Astrocyte (in vitro differentiated cells and primary cell): ENCODE measurements around the gene EFCAB6. TPM values are rescaled to one million over a fixed set of nuclear protein-coding genes. Genes with fewer than 3 reads are reported as not detected.

ENCODE experiments used
- DNase-seq: peaks from one replicate; pipeline ENCODE4 v3.0.0-alpha.2; 2010; ENCODE audit warnings: low read depth
- FAIRE-seq: peaks from 2 replicates; lab custom pipeline; 2011; peaks lifted over from hg19 to GRCh38; lab: Jason Lieb, UNC
- H2AFZ ChIP-seq: 2 replicates; pipeline ENCODE4 v1.6.0; 2012; ENCODE audit warnings: low read depth, low read length, inconsistent platforms
- H3K27ac ChIP-seq: 2 replicates; pipeline ENCODE4 v1.5.1; 2011; ENCODE audit warnings: low read depth, low read length, inconsistent platforms
- H3K27me3 ChIP-seq: 2 replicates; pipeline ENCODE4 v1.6.0; 2011; ENCODE audit warnings: low read length, inconsistent platforms; ENCODE audit not compliant: insufficient read depth
- H3K36me3 ChIP-seq: 2 replicates; pipeline ENCODE4 v1.5.1; 2011; ENCODE audit warnings: low read length, inconsistent platforms; ENCODE audit not compliant: insufficient read depth
- H3K4me1 ChIP-seq: 2 replicates; pipeline ENCODE4 v1.5.1; 2011; ENCODE audit warnings: low read length, inconsistent platforms; ENCODE audit not compliant: insufficient read depth
- H3K4me2 ChIP-seq: 2 replicates; pipeline ENCODE4 v1.6.0; 2012; ENCODE audit warnings: low read length, inconsistent platforms
- H3K4me3 ChIP-seq: 2 replicates; pipeline ENCODE4 v1.5.1; 2011; ENCODE audit warnings: low read depth, mild to moderate bottlenecking, low read length, inconsistent platforms; ENCODE audit not compliant: insufficient read depth
- H3K79me2 ChIP-seq: 2 replicates; pipeline ENCODE4 v1.6.0; 2012; ENCODE audit warnings: mild to moderate bottlenecking, low read length, inconsistent platforms; ENCODE audit not compliant: insufficient read depth
- H3K9ac ChIP-seq: 2 replicates; pipeline ENCODE4 v1.6.0; 2012; ENCODE audit warnings: mild to moderate bottlenecking, low read length, inconsistent platforms
- H3K9me3 ChIP-seq: 2 replicates; pipeline ENCODE4 v1.5.1; 2012; ENCODE audit warnings: low read depth, mild to moderate bottlenecking, low read length, inconsistent platforms; ENCODE audit not compliant: insufficient read depth
- H4K20me1 ChIP-seq: 2 replicates; pipeline ENCODE4 v1.6.0; 2012; ENCODE audit warnings: low read length, inconsistent platforms; ENCODE audit not compliant: insufficient read depth
- H3K27ac Mint-ChIP-seq: one replicate; pipeline ENCODE4 v1.8.0; 2021; ENCODE audit warnings: mild to moderate bottlenecking, mixed read lengths; ENCODE audit not compliant: unreplicated experiment
- H3K27me3 Mint-ChIP-seq: one replicate; pipeline ENCODE4 v1.8.0; 2021; ENCODE audit warnings: low read depth, mixed read lengths; ENCODE audit not compliant: unreplicated experiment
- H3K36me3 Mint-ChIP-seq: one replicate; pipeline ENCODE4 v1.8.0; 2021; ENCODE audit warnings: low read depth, mixed read lengths; ENCODE audit not compliant: unreplicated experiment
- H3K4me1 Mint-ChIP-seq: one replicate; pipeline ENCODE4 v1.8.0; 2021; ENCODE audit warnings: low read depth, mixed read lengths; ENCODE audit not compliant: unreplicated experiment
- H3K4me3 Mint-ChIP-seq: one replicate; pipeline ENCODE4 v1.8.0; 2021; ENCODE audit warnings: mild to moderate bottlenecking, moderate library complexity, mixed read lengths; ENCODE audit not compliant: unreplicated experiment
- H3K9me3 Mint-ChIP-seq: one replicate; pipeline ENCODE4 v1.8.0; 2021; ENCODE audit warnings: mild to moderate bottlenecking, mixed read lengths; ENCODE audit not compliant: unreplicated experiment
- EZH2 ChIP-seq: IDR thresholded peaks from 2 replicates; pipeline ENCODE4 v1.6.1; 2012; ENCODE audit warnings: mild to moderate bottlenecking, low read length, inconsistent platforms; ENCODE audit not compliant: insufficient read depth
- total RNA-seq: library from RNA; stranded (reverse); gene quantifications from 2 replicates; pipeline ENCODE4 v1.2.1, GENCODE V29; 2021
- TF ChIP-seq, protein P1 (sequence below): IDR thresholded peaks from 2 replicates; pipeline ENCODE4 v1.5.1; 2011; ENCODE audit warnings: low read depth, mild to moderate bottlenecking, inconsistent platforms, low read length, moderate library complexity; ENCODE audit not compliant: insufficient read depth

The EFCAB6 gene
- total RNA-seq, 1 donor from 2014 or later: 1.2 TPM

DNA sequence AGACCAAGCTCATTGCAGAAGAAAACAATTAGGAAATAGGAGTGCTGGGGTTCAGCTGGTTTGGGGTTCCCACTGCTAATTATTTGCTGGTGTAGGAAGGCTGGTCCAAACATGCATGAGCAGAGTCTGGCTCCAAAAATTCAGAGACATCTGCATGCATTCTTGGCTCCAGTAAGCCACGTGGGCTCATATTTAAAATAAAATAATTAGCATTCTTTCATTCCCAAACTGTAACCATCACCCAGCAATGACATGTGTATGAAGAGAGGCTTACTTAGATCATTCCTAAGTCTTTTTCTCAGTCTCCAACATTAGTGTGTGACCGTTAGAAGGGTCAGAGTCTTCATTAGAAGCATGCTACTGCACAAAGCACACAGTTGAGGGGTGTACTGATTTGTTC lies 58.4 kb downstream of the EFCAB6 start:
- Histone ChIP-seq H3K36me3 (no peaks in the 10 kb centered on the region), H4K20me1 (no peaks in the 10 kb centered on the region), H3K4me1 (no peaks in the 10 kb centered on the region), H3K9me3 (no peaks in the 10 kb centered on the region), H3K27me3 (peaks cover 6% of the 10 kb centered on the region), H3K9ac (no peak overlapping the region), H3K79me2 (no peaks in the 10 kb centered on the region), H2AFZ (no peak overlapping the region), H3K4me3 (no peak overlapping the region), H3K27ac (no peak overlapping the region), H3K4me2 (no peak overlapping the region)
- no peaks in the 10 kb centered on the region for H3K4me1 Mint-ChIP-seq
- TF ChIP-seq, protein P1, sequence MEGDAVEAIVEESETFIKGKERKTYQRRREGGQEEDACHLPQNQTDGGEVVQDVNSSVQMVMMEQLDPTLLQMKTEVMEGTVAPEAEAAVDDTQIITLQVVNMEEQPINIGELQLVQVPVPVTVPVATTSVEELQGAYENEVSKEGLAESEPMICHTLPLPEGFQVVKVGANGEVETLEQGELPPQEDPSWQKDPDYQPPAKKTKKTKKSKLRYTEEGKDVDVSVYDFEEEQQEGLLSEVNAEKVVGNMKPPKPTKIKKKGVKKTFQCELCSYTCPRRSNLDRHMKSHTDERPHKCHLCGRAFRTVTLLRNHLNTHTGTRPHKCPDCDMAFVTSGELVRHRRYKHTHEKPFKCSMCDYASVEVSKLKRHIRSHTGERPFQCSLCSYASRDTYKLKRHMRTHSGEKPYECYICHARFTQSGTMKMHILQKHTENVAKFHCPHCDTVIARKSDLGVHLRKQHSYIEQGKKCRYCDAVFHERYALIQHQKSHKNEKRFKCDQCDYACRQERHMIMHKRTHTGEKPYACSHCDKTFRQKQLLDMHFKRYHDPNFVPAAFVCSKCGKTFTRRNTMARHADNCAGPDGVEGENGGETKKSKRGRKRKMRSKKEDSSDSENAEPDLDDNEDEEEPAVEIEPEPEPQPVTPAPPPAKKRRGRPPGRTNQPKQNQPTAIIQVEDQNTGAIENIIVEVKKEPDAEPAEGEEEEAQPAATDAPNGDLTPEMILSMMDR: no peak
- no peak for TF ChIP-seq EZH2
- H3K27ac Mint-ChIP-seq: no peak overlapping the region
- DNase-seq (no peak), FAIRE-seq (no peak)
- H3K9me3 Mint-ChIP-seq: no peaks in the 10 kb centered on the region
- H3K4me3 Mint-ChIP-seq: no peak overlapping the region
- no peaks in the 10 kb centered on the region for H3K36me3 Mint-ChIP-seq
- H3K27me3 Mint-ChIP-seq: peaks cover 26% of the 10 kb centered on the region

DNA sequence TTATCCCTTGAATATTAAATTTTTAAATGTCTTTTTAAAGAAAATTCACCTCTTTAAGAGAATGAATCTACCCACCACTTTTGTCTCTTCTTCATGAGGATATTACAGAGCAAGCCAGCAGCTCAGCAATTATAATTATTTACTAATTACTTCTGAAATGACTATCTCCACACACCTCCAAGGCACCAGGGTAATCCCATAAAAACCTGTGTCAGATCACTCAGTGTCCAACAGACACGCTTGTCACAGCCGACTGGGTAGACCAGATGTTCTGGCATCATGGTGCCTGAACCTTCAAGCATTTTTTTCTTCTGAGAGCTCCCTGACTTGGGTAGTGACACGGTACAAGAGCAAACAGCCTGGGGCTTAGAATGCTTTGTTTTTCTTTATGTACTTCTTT lies 61.4 kb downstream of the EFCAB6 start:
- Mint-ChIP-seq H3K4me3 (no peak overlapping the region), H3K36me3 (no peaks in the 10 kb centered on the region), H3K27me3 (peaks cover 37% of the 10 kb centered on the region), H3K27ac (no peak overlapping the region), H3K9me3 (no peaks in the 10 kb centered on the region), H3K4me1 (no peaks in the 10 kb centered on the region)
- Histone ChIP-seq H3K9me3 (no peaks in the 10 kb centered on the region), H2AFZ (no peak overlapping the region), H4K20me1 (no peaks in the 10 kb centered on the region), H3K4me3 (no peak overlapping the region), H3K4me2 (no peak overlapping the region), H3K27ac (no peak overlapping the region), H3K36me3 (no peaks in the 10 kb centered on the region), H3K79me2 (no peaks in the 10 kb centered on the region), H3K4me1 (no peaks in the 10 kb centered on the region), H3K27me3 (peaks cover 12% of the 10 kb centered on the region), H3K9ac (no peak overlapping the region)
- DNase-seq: no peak
- no peak for FAIRE-seq
- TF ChIP-seq, protein P1: no peak
- TF ChIP-seq EZH2: no peak

DNA sequence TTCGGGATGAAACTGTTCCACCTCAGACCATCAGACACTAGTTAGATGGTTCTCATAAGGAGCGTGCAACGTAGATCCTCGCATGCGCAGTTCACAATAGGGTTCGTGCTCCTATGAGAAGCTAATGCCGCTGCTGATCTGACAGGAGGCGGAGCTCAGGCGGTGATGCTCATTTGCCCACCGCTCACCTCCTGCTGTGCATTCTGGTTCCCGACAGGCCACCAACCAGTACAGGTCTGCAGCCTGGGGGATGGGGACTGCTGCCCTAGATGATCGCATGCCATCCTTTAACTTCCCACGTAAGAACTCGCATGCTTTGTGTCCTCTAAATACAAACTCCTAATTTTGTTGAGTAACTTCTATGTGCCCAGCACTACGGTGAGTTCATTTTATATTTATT lies 62.6 kb downstream of the EFCAB6 start:
- Histone ChIP-seq H2AFZ (no peak overlapping the region), H3K4me3 (no peak overlapping the region), H3K27ac (no peak overlapping the region), H3K9ac (no peak overlapping the region), H3K9me3 (no peaks in the 10 kb centered on the region), H3K27me3 (peaks cover 15% of the 10 kb centered on the region), H3K36me3 (no peaks in the 10 kb centered on the region), H3K4me1 (no peaks in the 10 kb centered on the region), H3K79me2 (no peaks in the 10 kb centered on the region), H4K20me1 (no peaks in the 10 kb centered on the region), H3K4me2 (no peak overlapping the region)
- H3K27ac Mint-ChIP-seq: no peak overlapping the region
- H3K9me3 Mint-ChIP-seq: no peaks in the 10 kb centered on the region
- no peaks in the 10 kb centered on the region for H3K36me3 Mint-ChIP-seq
- peaks cover 40% of the 10 kb centered on the region for H3K27me3 Mint-ChIP-seq
- H3K4me3 Mint-ChIP-seq: no peak overlapping the region
- FAIRE-seq (no peak), DNase-seq (no peak)
- no peaks in the 10 kb centered on the region for H3K4me1 Mint-ChIP-seq
- TF ChIP-seq, protein P1: no peak
- no peak for TF ChIP-seq EZH2
